Measurements from ENCODE around the gene KLF16.
"Not testable (repeated sequence)": the region's sequence is repeated elsewhere in the genome, so short reads cannot be mapped to it uniquely, and the experiment has no call there.

KLF16 gene

DNA sequence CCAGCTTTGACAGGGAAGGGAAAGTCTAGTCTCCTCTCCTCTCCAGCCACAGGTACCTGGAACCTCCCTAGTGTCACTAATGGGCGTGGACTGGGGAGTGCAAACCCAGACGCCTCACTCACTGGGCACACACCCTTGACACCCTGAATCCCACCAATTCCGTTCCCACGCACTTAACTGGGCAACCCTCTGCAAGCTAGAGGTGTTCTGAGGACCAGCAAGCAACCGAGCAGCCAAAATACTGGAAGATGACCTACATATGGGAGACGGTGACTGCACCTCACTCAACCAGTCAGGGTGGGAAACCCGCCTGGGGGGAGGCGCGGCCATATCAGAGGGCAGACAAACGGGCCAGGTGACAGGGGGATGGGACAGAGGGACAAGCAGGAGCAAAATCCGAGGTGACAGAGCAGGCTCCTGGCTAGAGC, 20.9 kb upstream of the KLF16 start:
- DNase-seq (ENCODE audit: low spot score), result no peak

GRCh38 chr19:1883784-1884183, 20.4 kb upstream of the KLF16 start:
- DNase-seq (ENCODE audit: low spot score), result no peak

GRCh38 chr19:1882786-1883692, 19.7 kb upstream of the KLF16 start:
- DNase-seq (ENCODE audit: low spot score), result no peak

- no peak for DNase-seq (ENCODE audit: low spot score)
These were observed 18.9 kb upstream of the KLF16 start for GRCh38 chr19:1882089-1882785.

DNA sequence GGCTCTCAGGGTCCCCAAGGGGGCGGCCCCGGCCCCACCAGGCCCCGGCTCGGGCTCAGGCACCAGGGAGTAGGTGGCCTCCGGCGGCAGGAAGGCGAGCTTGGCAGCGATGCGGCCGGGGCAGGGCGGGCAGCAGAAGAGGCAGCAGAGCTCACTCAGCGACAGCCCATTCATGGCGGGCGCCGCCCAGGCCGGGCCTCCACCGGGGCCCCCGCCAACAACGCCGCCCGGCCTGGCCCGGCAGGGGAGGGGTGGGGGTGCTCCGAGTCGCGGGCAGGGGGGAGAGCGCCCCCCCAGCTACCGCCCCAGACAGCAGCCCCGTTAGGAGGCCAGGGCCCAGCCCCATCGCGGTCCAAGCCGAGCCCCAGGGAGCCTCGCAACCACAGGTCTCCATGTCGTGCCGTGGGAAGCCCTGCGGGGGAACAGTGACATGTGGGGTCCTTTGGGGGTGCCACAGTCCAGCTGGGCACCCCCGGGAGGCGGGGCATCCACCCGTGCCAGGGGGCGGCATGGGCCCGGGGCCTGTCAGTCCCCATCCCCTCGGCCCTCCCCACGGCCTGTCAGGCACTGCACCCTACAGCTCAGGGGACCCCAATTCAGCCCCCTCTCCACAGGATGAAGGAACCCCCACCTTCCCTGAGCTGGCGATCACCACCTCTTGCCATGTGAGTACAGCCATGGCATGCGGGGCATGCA, 18.2 kb upstream of the KLF16 start:
- DNase-seq (ENCODE audit: low spot score), result not testable (repeated sequence)

- peak; percentile 71 for DNase-seq (ENCODE audit: low spot score)
These were observed 17.4 kb upstream of the KLF16 start for GRCh38 chr19:1880611-1881392.

DNA sequence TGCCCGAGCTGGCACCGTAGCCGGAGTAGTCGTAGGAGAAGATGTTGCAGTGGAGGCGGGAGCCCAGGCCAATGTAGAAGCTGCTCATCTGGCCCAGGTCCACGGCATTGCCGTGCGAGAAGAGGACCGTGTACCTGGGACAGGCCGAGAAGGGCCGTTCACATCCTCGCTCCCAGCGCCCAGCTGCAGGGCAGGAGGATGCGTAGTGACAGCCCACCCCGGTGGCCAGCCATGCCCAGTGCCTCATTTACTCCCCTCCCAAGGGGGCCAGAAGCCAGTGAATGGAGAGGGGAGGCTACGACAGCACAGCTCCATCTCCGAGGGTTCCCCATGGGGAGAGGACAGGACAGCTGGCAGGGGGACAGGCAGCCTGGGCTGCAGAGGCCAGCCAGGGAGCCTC, 16.6 kb upstream of the KLF16 start:
- DNase-seq (ENCODE audit: low spot score), result not testable (repeated sequence)

DNA sequence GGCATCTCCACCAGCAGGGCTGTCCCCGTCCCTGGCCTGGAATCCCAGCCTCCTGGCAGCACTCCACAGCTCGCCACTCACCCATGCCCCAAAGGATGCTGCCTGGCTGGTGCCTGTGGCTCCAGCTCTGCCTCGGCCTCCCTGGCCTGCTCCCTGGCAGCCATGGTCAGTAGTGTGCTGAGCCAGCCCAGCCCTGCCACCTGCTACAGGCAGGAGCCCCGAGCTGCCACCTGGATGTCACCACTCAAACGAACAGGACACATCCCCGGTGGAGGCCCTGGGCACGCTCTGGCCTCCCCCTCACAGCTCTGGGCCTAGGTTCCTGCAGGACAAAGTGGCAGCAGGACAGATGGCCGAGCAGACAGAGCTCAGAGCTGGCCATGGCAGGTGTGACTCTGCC, 15.2 kb upstream of the KLF16 start:
- DNase-seq (ENCODE audit: low spot score), result not testable (repeated sequence)

DNA sequence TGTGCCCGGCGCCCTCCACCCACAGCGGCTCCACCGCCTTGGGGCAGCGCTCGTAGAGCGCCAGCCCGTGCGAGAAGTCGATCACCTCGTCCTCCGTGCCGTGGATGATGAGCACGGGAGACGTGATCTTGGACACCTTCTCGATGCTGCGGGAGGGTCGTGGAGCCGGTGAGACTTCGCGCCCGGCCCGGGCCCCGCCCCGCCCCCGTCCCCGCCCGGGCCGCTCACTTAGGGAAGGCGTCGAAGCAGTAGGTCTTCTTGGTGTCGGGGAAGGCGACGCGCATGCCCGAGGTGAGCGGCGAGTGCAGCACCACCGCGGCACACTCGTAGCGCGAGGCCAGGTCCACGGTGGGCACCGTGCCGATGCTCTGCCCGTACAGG, 13.9 kb upstream of the KLF16 start:
- not testable (repeated sequence) for DNase-seq (ENCODE audit: low spot score)

GRCh38 chr19:1876496-1877279, 13.3 kb upstream of the KLF16 start:
- not testable (repeated sequence) for DNase-seq (ENCODE audit: low spot score)

DNA sequence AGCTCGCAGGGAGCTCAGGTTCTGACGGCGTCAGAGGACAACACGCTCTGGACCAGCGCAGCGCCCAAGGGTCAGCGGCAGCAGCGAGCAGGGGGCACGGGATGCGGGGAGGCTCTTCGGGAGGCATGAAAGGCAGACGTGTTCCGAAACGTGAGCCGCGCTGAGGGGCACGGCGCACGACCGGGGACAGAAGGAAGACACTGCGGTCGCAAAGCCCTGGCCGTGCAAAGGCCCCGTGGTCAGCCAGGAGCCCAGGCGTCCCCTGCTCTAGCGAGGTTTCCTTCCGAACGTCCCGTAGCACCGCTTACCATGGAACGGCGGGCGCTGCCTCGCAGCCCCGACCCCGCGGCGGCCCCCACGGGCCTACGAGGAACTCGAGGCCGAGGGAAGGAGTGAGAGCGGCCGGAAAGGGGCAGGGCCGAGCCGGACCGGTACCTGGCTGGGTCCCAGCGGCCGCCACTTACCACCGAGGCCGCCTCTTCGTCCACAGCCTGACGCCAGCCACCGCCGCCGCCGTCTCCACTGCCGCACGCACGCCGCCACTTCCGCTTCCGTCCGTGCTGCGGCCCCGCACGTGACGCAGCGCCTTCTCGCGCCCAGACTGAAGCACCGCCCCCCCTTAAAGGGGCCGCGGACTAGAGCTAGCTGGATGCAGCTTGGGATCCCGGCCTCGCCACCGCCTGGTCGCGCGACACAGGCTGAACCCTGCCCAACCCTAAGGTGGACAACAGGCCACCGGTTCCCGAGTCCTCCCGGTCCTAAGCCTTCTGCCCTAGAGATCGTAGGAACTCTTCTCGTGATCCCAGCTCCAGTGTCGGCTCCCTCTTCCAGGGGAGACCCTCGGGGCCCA, 12.5 kb upstream of the KLF16 start:
- DNase-seq (ENCODE audit: low spot score), result peak; percentile 94

DNA sequence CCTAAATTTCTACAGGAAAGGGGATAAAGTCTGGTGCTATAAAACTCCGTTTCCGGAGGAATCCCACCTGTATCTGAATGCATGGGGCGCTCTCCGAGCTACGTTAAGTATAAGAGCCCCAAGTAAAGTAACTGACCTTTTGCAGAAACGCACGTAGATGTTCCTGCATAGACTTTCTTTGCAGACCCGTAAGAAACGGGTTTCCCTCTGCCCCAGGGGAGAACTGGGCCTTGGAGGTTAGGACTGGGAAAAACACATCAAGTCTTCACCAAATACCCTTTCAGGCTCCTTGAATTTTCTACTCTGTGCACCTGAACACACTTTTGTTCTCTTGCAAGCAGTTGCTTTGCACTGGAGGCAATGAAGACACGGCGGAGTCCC, 11.9 kb upstream of the KLF16 start:
- DNase-seq (ENCODE audit: low spot score), result not testable (repeated sequence)

- DNase-seq (ENCODE audit: low spot score), result no peak
These were observed 11.3 kb upstream of the KLF16 start for GRCh38 chr19:1874554-1875185.

DNA sequence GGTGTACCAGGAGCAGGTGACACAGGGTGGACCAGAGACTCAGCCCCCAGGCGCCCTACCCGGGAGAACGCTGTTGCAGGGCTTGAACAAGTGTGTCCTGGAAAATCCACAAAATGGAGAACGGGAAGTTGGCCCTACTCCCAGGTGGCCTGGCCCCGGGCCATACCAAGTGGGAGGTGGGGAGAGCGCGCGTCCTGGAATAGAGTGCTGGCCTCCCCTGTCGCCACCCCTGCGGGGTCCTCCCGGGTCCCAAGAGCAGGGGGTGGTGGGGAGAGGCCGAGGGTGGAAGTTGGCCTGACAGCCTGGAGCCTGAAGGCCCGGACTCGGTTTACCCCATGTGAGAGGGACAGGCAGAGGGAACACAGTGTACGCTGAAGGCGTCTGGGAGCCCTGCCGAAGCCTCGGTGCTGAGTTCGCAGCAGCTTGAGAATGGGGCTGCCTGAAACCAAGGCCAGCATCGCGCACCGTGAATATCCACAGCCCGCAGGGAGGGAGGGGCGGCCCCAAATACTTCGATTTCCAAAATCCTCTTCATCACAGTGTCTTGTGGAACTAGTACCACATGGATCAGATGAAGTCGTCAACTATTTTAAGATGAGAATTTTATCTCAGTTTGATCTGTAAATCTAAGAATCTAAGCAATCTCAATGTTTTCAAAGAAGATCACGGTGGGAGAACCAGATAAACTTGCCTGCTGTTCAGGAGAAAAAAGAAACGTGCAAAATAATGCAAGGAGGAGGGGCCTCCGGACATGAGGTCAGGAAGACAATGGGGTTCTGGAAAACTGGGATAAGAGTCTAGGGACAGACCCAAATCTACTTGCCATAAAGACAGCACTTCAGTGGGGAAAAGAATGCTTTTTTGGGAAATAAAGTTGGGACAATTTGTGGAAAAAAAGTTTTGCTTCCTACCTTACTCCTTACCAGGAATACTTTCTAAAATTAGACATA, 10.4 kb upstream of the KLF16 start:
- DNase-seq (ENCODE audit: low spot score), result no peak

DNA sequence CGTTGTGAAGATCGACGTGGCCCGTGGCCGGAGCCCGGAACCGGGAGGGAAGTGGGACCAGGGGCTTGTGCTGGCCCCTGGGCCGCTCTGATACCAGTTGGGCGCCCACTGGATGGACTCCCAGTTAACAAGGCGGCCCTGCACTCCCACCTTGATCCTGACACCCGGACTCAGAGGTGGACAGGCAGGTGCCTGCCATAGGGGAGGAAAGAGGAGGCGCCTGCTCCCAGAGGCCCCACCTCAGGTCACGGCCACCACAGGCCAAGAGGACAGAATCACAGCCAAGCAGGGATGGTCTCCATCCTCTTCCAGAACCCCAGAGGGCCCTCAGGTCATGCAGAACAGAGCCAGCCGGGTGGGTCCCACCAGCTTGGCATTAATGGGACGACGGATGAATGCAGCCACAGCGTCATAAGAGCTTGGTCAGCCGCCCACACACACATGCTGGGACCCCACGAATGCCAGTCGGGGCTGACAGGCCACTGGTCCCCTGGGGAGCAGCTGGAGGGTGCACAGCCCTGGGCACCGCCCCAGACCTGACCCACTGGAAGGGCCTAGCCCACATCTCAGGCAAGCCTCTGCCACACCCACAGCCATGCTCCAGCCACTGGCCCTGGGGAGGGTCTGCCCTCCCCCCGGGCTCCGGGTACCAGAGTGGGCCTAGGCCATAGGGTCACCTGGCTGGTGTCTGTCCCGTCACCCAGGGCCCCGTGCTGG, 9.6 kb upstream of the KLF16 start:
- no peak for DNase-seq (ENCODE audit: low spot score)

DNA sequence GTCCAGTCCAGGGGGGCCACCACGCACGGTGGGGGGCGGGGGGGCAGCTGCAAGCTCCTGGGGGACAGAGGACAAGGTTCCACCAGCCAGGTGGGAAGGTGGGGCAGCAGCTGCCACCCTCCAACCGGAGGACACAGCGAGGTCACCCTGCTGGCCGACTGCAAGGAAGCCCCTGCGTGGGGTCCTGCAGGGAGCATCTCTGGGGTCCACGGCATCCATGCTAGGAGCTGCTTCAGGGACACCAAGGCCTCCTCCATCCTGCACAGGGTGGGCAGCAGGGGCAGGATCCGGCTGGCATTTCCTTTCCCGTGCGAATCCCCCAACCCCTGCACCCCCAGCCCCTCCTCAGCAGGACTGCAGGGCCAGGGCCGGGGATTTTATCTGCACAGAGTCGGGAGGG, 8.3 kb upstream of the KLF16 start:
- no peak for DNase-seq (ENCODE audit: low spot score)

DNA sequence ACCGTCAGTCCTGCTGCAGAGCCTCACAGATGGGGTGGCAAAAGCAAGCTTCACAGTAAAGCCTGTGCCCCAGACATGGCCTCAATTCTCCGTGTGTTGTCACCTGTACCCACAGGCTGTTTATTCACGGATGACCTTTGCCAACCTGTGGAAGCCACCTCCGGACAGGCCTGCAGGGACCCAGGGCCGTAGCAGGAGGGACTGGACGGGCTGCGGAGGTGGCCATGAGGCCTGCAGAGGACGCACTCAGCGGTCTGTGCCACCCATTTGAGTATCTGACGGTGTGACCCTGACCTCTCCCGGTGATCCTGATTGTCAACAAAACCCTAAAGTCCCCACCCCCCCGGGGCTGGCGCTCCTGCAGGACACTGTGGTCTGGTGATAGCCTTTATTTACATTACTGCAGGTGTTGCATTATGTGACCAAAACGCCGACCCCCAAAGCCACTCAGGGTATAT, 7.8 kb upstream of the KLF16 start:
- no peak for DNase-seq (ENCODE audit: low spot score)

- no peak for DNase-seq (ENCODE audit: low spot score)
These were observed 5.6 kb upstream of the KLF16 start for GRCh38 chr19:1868971-1869370.

All from cerebellar cortex (tissue), 1 donor.